CD4-positive, alpha-beta T cell treated with Interferon alpha-2 for 1 hour (primary cell): ENCODE results near the gene CSRP1.
"Not testable (repeated sequence)": the region's sequence is repeated elsewhere in the genome, so short reads cannot be mapped to it uniquely, and the experiment has no call there.

Experiments used
- DNase-seq, 2 donors: peaks; one replicate each; pipeline ENCODE4 v3.0.0-alpha.2; 2020 to 2022

CSRP1 gene

GRCh38 chr1:201475915-201476669, 30.8 kb downstream of the CSRP1 start:
- no peak for DNase-seq

GRCh38 chr1:201475130-201475529, 31.8 kb downstream of the CSRP1 start:
- no peak for DNase-seq

- no peak for DNase-seq
These were observed 33.6 kb downstream of the CSRP1 start for GRCh38 chr1:201473296-201473695.

GRCh38 chr1:201472321-201472720, 34.6 kb downstream of the CSRP1 start:
- not testable (repeated sequence) for DNase-seq

GRCh38 chr1:201471772-201472171, 35.2 kb downstream of the CSRP1 start:
- no peak for DNase-seq

- no peak for DNase-seq
These were observed 36.3 kb downstream of the CSRP1 start for GRCh38 chr1:201470581-201470980.

GRCh38 chr1:201469645-201470074, 37.3 kb downstream of the CSRP1 start:
- DNase-seq: no peak

GRCh38 chr1:201468844-201469644, 37.9 kb downstream of the CSRP1 start, which contains the start of gene PHLDA3:
Gene PHLDA3 (minus strand): TSS chr1:201469188. CDS start chr1:201468786, 402 bp downstream.
- peak in 1 of 2 donors; percentile 39 for DNase-seq

GRCh38 chr1:201468501-201468843, 38.5 kb downstream of the CSRP1 start:
- no peak for DNase-seq

GRCh38 chr1:201466492-201466891, 40.4 kb downstream of the CSRP1 start:
- DNase-seq: no peak

- DNase-seq: no peak
These were observed 41.1 kb downstream of the CSRP1 start for GRCh38 chr1:201465698-201466290.

GRCh38 chr1:201463071-201463552, 43.8 kb downstream of the CSRP1 start:
- DNase-seq: no peak

- DNase-seq: no peak
These were observed 45.1 kb downstream of the CSRP1 start for GRCh38 chr1:201461645-201462441.

GRCh38 chr1:201460814-201461644, 45.9 kb downstream of the CSRP1 start:
- no peak for DNase-seq

- DNase-seq: no peak
These were observed 47.1 kb downstream of the CSRP1 start for GRCh38 chr1:201459775-201460174.

- DNase-seq: no peak
These were observed 47.9 kb downstream of the CSRP1 start for GRCh38 chr1:201459052-201459451.

GRCh38 chr1:201457508-201457960, 49.4 kb downstream of the CSRP1 start:
- DNase-seq: no peak

GRCh38 chr1:201456499-201457309, 50.2 kb downstream of the CSRP1 start:
- no peak for DNase-seq

- no peak for DNase-seq
These were observed 51.8 kb downstream of the CSRP1 start for GRCh38 chr1:201455098-201455497.

GRCh38 chr1:201454608-201455007, 52.3 kb downstream of the CSRP1 start:
- no peak for DNase-seq

- no peak for DNase-seq
These were observed 54.1 kb downstream of the CSRP1 start for GRCh38 chr1:201452866-201453265.
